OCI-LY7 (cell line): Measurements from ENCODE around the gene POLQ. TPM values are rescaled to one million over a fixed set of nuclear protein-coding genes. Genes with fewer than 3 reads are reported as not detected.
A peak's percentile ranks its signal among the peaks of the same experiment; 100 is the strongest.

Source experiments
- BruUV-seq: library from RNA; stranded (reverse); fragments of 400-500 nt; replicated peaks from 2 replicates; lab custom pipeline; 2021; lab: Mats Ljungman, UMichigan
- CTCF ChIA-PET: fragments of 300-600 bp; sonication (Branson Sonifier 250); formaldehyde crosslinking; loops from one replicate; lab custom pipeline; 2022; ENCODE audit warnings: antibody characterized with exemption; ENCODE audit not compliant: unreplicated experiment; lab: Charles Lee
- POLR2A ChIA-PET: fragments of 300-600 bp; sonication (Branson Sonifier 250); formaldehyde crosslinking; loops from one replicate; lab custom pipeline; 2022; ENCODE audit warnings: antibody characterized with exemption; lab: Charles Lee
- DNase-seq: peaks from one replicate; pipeline ENCODE4 v3.0.0-alpha.2; 2015; ENCODE audit warnings: low spot score
- H2AFZ ChIP-seq: fragments of 200-600 bp; sonication (generic), shearing (Covaris generic); 2 replicates; pipeline ENCODE4 v1.6.1; 2014; ENCODE audit warnings: mild to moderate bottlenecking, antibody characterized with exemption, low read length, moderate library complexity
- H3K27ac ChIP-seq: fragments of 200-600 bp; sonication (generic); 2 replicates; pipeline ENCODE4 v1.5.1; 2014; ENCODE audit warnings: mixed run types, low read depth, mild to moderate bottlenecking, moderate library complexity, low read length, inconsistent platforms; ENCODE audit not compliant: poor library complexity, severe bottlenecking
- H3K36me3 ChIP-seq: fragments of 200-600 bp; sonication (generic); 2 replicates; pipeline ENCODE4 v1.6.1; 2014; ENCODE audit warnings: mild to moderate bottlenecking, antibody characterized with exemption, low read length, moderate library complexity, mixed read lengths; ENCODE audit not compliant: insufficient read depth
- H3K4me1 ChIP-seq: fragments of 200-600 bp; sonication (generic); 2 replicates; pipeline ENCODE4 v1.5.1; 2014; ENCODE audit warnings: mild to moderate bottlenecking, low read length; ENCODE audit not compliant: insufficient read depth, poor library complexity, severe bottlenecking
- H3K4me2 ChIP-seq: fragments of 200-600 bp; sonication (generic); 2 replicates; pipeline ENCODE4 v1.6.1; 2014; ENCODE audit warnings: mild to moderate bottlenecking, low read length
- H3K4me3 ChIP-seq: fragments of 200-600 bp; sonication (generic); 2 replicates; pipeline ENCODE4 v1.5.1; 2014; ENCODE audit warnings: mild to moderate bottlenecking, low read depth, low read length; ENCODE audit not compliant: poor library complexity, severe bottlenecking
- H3K79me2 ChIP-seq: fragments of 200-600 bp; sonication (generic); 2 replicates; pipeline ENCODE4 v1.6.1; 2016; ENCODE audit warnings: low read depth, mild to moderate bottlenecking, low read length, moderate library complexity, mixed read lengths; ENCODE audit not compliant: insufficient read depth
- H3K9me2 ChIP-seq: fragments of 200-600 bp; sonication (generic); 2 replicates; pipeline ENCODE4 v1.6.1; 2016; ENCODE audit warnings: mild to moderate bottlenecking, low read length, mixed read lengths; ENCODE audit not compliant: insufficient read depth
- H3K9me3 ChIP-seq: fragments of 200-600 bp; sonication (generic); 2 replicates; pipeline ENCODE4 v1.6.1; 2014; ENCODE audit warnings: mild to moderate bottlenecking, mixed run types, low read length, mixed read lengths
- H4K20me1 ChIP-seq: fragments of 200-600 bp; sonication (generic); 2 replicates; pipeline ENCODE4 v1.6.1; 2014; ENCODE audit warnings: mild to moderate bottlenecking, antibody characterized with exemption, low read length, moderate library complexity, mixed read lengths; ENCODE audit not compliant: insufficient read depth
- EZH2phosphoT487 ChIP-seq: fragments of 200-600 bp; sonication (generic); IDR thresholded peaks from 2 replicates; pipeline ENCODE4 v1.6.1; 2018; ENCODE audit warnings: low read depth, borderline replicate concordance, mild to moderate bottlenecking, mixed run types, antibody characterized with exemption, low read length, moderate library complexity, mixed read lengths
- intact Hi-C: fragments of 100-400 bp; cut with micrococcal nuclease; formaldehyde crosslinking; loops from one replicate; pipeline ENCODE4 v1.10.0; 2022; ENCODE audit not compliant: unreplicated experiment
- total RNA-seq, 2 experiments: library from RNA; depleted of rRNA in 1 of 2; stranded (reverse); fragments of >200 nt in 1 of 2; shearing (Covaris generic) in 1 of 2; gene quantifications; 2 replicates each; pipeline ENCODE4 v1.2.3, GENCODE V29; 2014 to 2022
- TF ChIP-seq, protein P1 (sequence below): fragments of 200-600 bp; sonication (generic); conservative IDR thresholded peaks from 2 replicates; pipeline ENCODE4 v1.5.1; 2014; ENCODE audit warnings: mild to moderate bottlenecking, antibody characterized with exemption, low read length, moderate library complexity, mixed read lengths

The POLQ gene
- total RNA-seq, 2 experiments from 2014 or later = 50.9 to 61.1 TPM

DNA sequence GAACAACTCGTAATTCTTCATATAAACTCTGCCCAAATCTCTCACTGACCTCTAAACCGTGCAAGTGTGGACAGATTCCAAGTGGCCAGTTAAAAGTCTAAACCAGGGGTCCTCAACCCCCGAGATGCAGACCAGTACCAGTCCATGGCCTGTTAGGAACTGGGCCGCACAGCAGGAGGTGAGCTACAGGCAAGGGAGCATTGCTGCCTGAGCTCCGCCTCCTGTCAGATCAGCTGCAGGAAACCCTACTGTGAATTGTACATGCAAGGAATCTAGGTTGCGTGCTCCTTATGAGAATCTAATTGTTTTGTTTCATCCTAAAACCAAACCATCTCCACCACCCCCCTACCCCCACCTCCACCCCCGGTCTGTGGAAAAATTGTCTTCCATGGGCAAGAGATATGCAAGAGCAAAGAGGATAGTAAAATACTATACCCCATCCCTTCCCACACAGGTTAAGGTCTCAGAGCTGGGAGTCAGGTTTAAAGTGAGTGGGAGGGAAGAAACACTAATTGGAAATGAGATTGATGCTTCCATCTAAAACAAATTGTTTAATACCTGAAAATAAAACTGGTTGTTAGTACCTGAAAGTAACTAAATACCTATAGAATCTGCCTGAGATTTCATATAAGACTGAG, 54.0 kb downstream of the POLQ start:
- CTCF ChIA-PET = no interaction called here
- POLR2A ChIA-PET = interaction anchor here (0.7 to 1.2 kb wide), 3 partner anchors 8 to 25 kb away, joined by 4 to 5 read pairs (median 4); no protein-coding TSS in a partner anchor
- no peak overlapping the region for H3K4me2 ChIP-seq
- H3K4me3 ChIP-seq = no peak overlapping the region
- H3K27ac ChIP-seq = no peak overlapping the region
- H2AFZ ChIP-seq = no peak overlapping the region
- H3K4me1 ChIP-seq = no peaks in the 10 kb centered on the region
- H3K79me2 ChIP-seq = no peaks in the 10 kb centered on the region
- H3K36me3 ChIP-seq = peaks cover 88% of the 10 kb centered on the region
- BruUV-seq = no TSS peak
- no peaks in the 10 kb centered on the region for H3K9me2 ChIP-seq
- intact Hi-C loops = no loop called here
- no peak for TF ChIP-seq EZH2phosphoT487
- TF ChIP-seq, protein P1, sequence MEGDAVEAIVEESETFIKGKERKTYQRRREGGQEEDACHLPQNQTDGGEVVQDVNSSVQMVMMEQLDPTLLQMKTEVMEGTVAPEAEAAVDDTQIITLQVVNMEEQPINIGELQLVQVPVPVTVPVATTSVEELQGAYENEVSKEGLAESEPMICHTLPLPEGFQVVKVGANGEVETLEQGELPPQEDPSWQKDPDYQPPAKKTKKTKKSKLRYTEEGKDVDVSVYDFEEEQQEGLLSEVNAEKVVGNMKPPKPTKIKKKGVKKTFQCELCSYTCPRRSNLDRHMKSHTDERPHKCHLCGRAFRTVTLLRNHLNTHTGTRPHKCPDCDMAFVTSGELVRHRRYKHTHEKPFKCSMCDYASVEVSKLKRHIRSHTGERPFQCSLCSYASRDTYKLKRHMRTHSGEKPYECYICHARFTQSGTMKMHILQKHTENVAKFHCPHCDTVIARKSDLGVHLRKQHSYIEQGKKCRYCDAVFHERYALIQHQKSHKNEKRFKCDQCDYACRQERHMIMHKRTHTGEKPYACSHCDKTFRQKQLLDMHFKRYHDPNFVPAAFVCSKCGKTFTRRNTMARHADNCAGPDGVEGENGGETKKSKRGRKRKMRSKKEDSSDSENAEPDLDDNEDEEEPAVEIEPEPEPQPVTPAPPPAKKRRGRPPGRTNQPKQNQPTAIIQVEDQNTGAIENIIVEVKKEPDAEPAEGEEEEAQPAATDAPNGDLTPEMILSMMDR = no peak
- no peaks in the 10 kb centered on the region for H3K9me3 ChIP-seq
- no peaks in the 10 kb centered on the region for H4K20me1 ChIP-seq
- DNase-seq = no peak

DNA sequence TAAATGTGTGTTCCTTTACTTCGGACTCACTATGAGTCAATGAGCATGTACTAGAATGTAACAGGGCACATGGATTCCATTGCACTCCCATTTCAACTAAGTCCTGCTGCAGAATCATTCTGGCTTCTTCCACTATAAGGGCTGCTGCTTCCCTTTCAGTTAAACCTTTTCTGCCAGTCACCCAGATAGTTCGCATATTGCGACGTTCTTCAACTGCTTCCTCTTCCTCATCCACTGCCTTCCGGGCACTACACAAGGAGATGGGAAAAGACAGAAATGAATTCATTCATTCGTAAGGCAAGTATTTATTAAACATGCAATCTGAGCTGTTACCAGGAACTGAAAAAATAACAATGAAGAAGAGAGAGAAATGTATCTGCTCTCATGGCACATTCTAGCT, 55.6 kb downstream of the POLQ start:
- no peaks in the 10 kb centered on the region for H4K20me1 ChIP-seq
- intact Hi-C loops = no loop called here

DNA sequence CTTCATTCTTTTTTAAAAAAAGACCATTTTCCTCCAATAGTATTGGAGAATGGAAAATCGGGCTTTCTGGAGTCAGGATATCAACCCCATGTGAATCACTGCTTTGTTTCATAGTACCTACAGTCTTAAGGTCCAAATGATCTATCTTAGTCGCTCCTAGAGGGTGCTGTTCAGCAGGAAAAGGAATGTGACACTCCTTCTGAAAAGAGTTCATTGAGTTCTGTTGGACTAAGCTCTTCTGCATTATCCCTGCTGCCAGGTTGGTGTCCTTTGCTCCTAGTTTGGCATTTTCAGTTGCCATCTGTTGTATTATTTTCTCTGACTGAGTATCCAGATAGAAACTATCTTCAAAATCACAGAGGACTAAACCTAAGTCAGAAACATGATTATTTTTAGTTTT, 57.2 kb downstream of the POLQ start:
- TF ChIP-seq EZH2phosphoT487 = no peak
- TF ChIP-seq, protein P1 = 0 out of 2 replicates have a peak, but pooled peaks have one; percentile 18
- peaks cover 92% of the 10 kb centered on the region for H3K36me3 ChIP-seq
- no peak overlapping the region for H3K4me2 ChIP-seq
- H4K20me1 ChIP-seq = no peaks in the 10 kb centered on the region
- CTCF ChIA-PET = no interaction called here
- no peak overlapping the region for H3K4me3 ChIP-seq
- POLR2A ChIA-PET = no interaction called here
- BruUV-seq = no TSS peak
- no peaks in the 10 kb centered on the region for H3K79me2 ChIP-seq
- no peaks in the 10 kb centered on the region for H3K4me1 ChIP-seq
- no peak for DNase-seq
- no peaks in the 10 kb centered on the region for H3K9me2 ChIP-seq
- H3K27ac ChIP-seq = no peak overlapping the region
- no peak overlapping the region for H2AFZ ChIP-seq
- intact Hi-C loops = no loop called here
- H3K9me3 ChIP-seq = no peaks in the 10 kb centered on the region

More for the DNA sequence above, 55.6 kb downstream of the POLQ start:
- Histone ChIP-seq H3K9me2 (no peaks in the 10 kb centered on the region), H3K36me3 (peaks cover 86% of the 10 kb centered on the region), H3K27ac (no peak overlapping the region), H3K4me2 (no peak overlapping the region), H3K4me3 (no peak overlapping the region), H3K9me3 (no peaks in the 10 kb centered on the region), H3K4me1 (no peaks in the 10 kb centered on the region), H3K79me2 (no peaks in the 10 kb centered on the region), H2AFZ (no peak overlapping the region)
- ChIA-PET CTCF (no interaction called here), POLR2A (no interaction called here)
- TF ChIP-seq EZH2phosphoT487 = no peak
- TF ChIP-seq, protein P1 = no peak
- BruUV-seq = no TSS peak
- DNase-seq = no peak
